NCI-H2196 (cell line): ENCODE data around the gene CPEB4.

Experiments
- DNase-seq: peaks from one replicate; lab custom pipeline; 2025; ENCODE audit not compliant: unreplicated experiment; lab: John Stamatoyannopoulos, UW

The CPEB4 gene

GRCh38 chr5:173858670-173859407 is 29.3 kb upstream of the CPEB4 start:
- DNase-seq = no peak

GRCh38 chr5:173859408-173860159 is 28.6 kb upstream of the CPEB4 start:
- no peak for DNase-seq

- no peak for DNase-seq
These were observed 26.1 kb upstream of the CPEB4 start for GRCh38 chr5:173862047-173862477.

GRCh38 chr5:173863359-173863758 is 24.8 kb upstream of the CPEB4 start:
- no peak for DNase-seq

- no peak for DNase-seq
These were observed 23.8 kb upstream of the CPEB4 start for GRCh38 chr5:173864126-173865050.

GRCh38 chr5:173866243-173866857 is 21.8 kb upstream of the CPEB4 start:
- no peak for DNase-seq

GRCh38 chr5:173866858-173867679 is 21.1 kb upstream of the CPEB4 start:
- DNase-seq = no peak

GRCh38 chr5:173868096-173868880 is 19.9 kb upstream of the CPEB4 start:
- no peak for DNase-seq

GRCh38 chr5:173869316-173869715 is 18.8 kb upstream of the CPEB4 start:
- no peak for DNase-seq

GRCh38 chr5:173872957-173873305 is 15.2 kb upstream of the CPEB4 start:
- DNase-seq = no peak

- DNase-seq = no peak
These were observed 14.7 kb upstream of the CPEB4 start for GRCh38 chr5:173873306-173873922.

- no peak for DNase-seq
These were observed 13.0 kb upstream of the CPEB4 start for GRCh38 chr5:173875189-173875588.

GRCh38 chr5:173878224-173878967 is 9.8 kb upstream of the CPEB4 start:
- peak; percentile 38 for DNase-seq

GRCh38 chr5:173880306-173880985 is 7.7 kb upstream of the CPEB4 start:
- DNase-seq = no peak

- DNase-seq = no peak
These were observed 6.2 kb upstream of the CPEB4 start for GRCh38 chr5:173881811-173882575.

- no peak for DNase-seq
These were observed 5.5 kb upstream of the CPEB4 start for GRCh38 chr5:173882632-173883031.

GRCh38 chr5:173883347-173883924 is 4.7 kb upstream of the CPEB4 start:
- no peak for DNase-seq
